Activated CD8-positive, alpha-beta memory T cell treated with anti-CD3 and anti-CD28 coated beads, Interleukin-2, amount 50 U/mL, for 1 hour (primary cell): ENCODE data around the gene IKZF3.
"Not testable (repeated sequence)": the region's sequence is repeated elsewhere in the genome, so short reads cannot be mapped to it uniquely, and the experiment has no call there.

Experiments used
- DNase-seq: peaks from one replicate; pipeline ENCODE4 v3.0.0-alpha.2; 2020; ENCODE audit errors: extremely low read depth

IKZF3 gene

GRCh38 chr17:39739885-39740356, 124.2 kb downstream of the IKZF3 start:
- no peak for DNase-seq

GRCh38 chr17:39738983-39739884, 124.9 kb downstream of the IKZF3 start:
- no peak for DNase-seq

GRCh38 chr17:39738568-39738901, 125.6 kb downstream of the IKZF3 start:
- peak; percentile 16 for DNase-seq

GRCh38 chr17:39737760-39738567, 126.1 kb downstream of the IKZF3 start, which contains the start of gene GRB7:
TSS of gene GRB7 (plus strand) at chr17:39737938. CDS start at chr17:39742302, 4,364 bp downstream.
- DNase-seq, result no peak

GRCh38 chr17:39737206-39737759, 126.8 kb downstream of the IKZF3 start:
- DNase-seq, result no peak

- DNase-seq, result no peak
Observed at GRCh38 chr17:39736319-39737165, 127.6 kb downstream of the IKZF3 start.

GRCh38 chr17:39735882-39736281, 128.2 kb downstream of the IKZF3 start:
- DNase-seq, result no peak

GRCh38 chr17:39732586-39732985, 131.5 kb downstream of the IKZF3 start:
- DNase-seq, result no peak

GRCh38 chr17:39730095-39730921, 133.8 kb downstream of the IKZF3 start, which contains the start of gene MIEN1:
TSS of gene MIEN1 (minus strand) at chr17:39730532. CDS start at chr17:39730495, 37 bp downstream.
- peak; percentile 77 for DNase-seq

- DNase-seq, result no peak
Observed at GRCh38 chr17:39729280-39729851, 134.7 kb downstream of the IKZF3 start.

GRCh38 chr17:39727556-39727955, 136.6 kb downstream of the IKZF3 start:
- DNase-seq, result no peak

- no peak for DNase-seq
Observed at GRCh38 chr17:39726617-39727016, 137.5 kb downstream of the IKZF3 start.

GRCh38 chr17:39725923-39726322, 138.2 kb downstream of the IKZF3 start:
- not testable (repeated sequence) for DNase-seq

GRCh38 chr17:39724731-39725130, 139.4 kb downstream of the IKZF3 start:
- DNase-seq, result no peak

- no peak for DNase-seq
Observed at GRCh38 chr17:39722965-39723848, 140.9 kb downstream of the IKZF3 start.

- no peak for DNase-seq
Observed at GRCh38 chr17:39722104-39722503, 142.0 kb downstream of the IKZF3 start.

GRCh38 chr17:39719563-39720355, 144.4 kb downstream of the IKZF3 start:
- DNase-seq, result no peak

GRCh38 chr17:39717660-39718059, 146.5 kb downstream of the IKZF3 start:
- DNase-seq, result no peak
